Epithelial cell of proximal tubule (primary cell): ENCODE results near the gene ADAMTS19. TPM values are rescaled to one million over a fixed set of nuclear protein-coding genes. Genes with fewer than 3 reads are reported as not detected.

Experiments
- DNase-seq: peaks from one replicate; pipeline ENCODE4 v3.0.0-alpha.2; 2011; ENCODE audit warnings: low read depth
- H3K4me3 ChIP-seq: 2 replicates; pipeline ENCODE4 v1.5.1; 2011; ENCODE audit warnings: low read depth, mild to moderate bottlenecking, low read length
- CTCF ChIP-seq: conservative IDR thresholded peaks from 2 replicates; pipeline ENCODE4 v1.5.1; 2012; ENCODE audit warnings: low read depth, mild to moderate bottlenecking, low read length
- total RNA-seq: library from RNA; depleted of rRNA; stranded (reverse); fragments of >200 nt; gene quantifications from 2 replicates; pipeline ENCODE4 v1.2.3, GENCODE V29; 2015

The ADAMTS19 gene
- total RNA-seq, 1 donor from 2014 or later = 0.12 TPM

GRCh38 chr5:129448654-129449053 lies 11.4 kb upstream of the ADAMTS19 start:
- TF ChIP-seq CTCF = no peak
- H3K4me3 ChIP-seq = no peak overlapping the region
- DNase-seq = no peak

GRCh38 chr5:129454461-129454860 lies 5.6 kb upstream of the ADAMTS19 start:
- no peak for TF ChIP-seq CTCF
- no peak for DNase-seq

GRCh38 chr5:129459450-129459776 lies 685 bp upstream of the ADAMTS19 start:
- no peak for DNase-seq
- peak overlapping the region; percentile 35 for H3K4me3 ChIP-seq

More at GRCh38 chr5:129454461-129454860, 5.6 kb upstream of the ADAMTS19 start:
- H3K4me3 ChIP-seq = no peak overlapping the region

GRCh38 chr5:129460672-129460935 lies 506 bp downstream of the ADAMTS19 start:
- peak; percentile 4 for DNase-seq
- H3K4me3 ChIP-seq = peak overlapping the region; percentile 56
- TF ChIP-seq CTCF = no peak

More at GRCh38 chr5:129459450-129459776, 685 bp upstream of the ADAMTS19 start:
- TF ChIP-seq CTCF = no peak

- H3K4me3 ChIP-seq = peak overlapping the region; percentile 56
- peak; percentile 29 for TF ChIP-seq CTCF
- no peak for DNase-seq
Observed at GRCh38 chr5:129460936-129461710, 1.0 kb downstream of the ADAMTS19 start.

GRCh38 chr5:129461711-129462332 lies 1.7 kb downstream of the ADAMTS19 start:
- no peak for TF ChIP-seq CTCF
- peak overlapping the region; percentile 56 for H3K4me3 ChIP-seq
- DNase-seq = no peak
